HL-60/S4 treated with retinoic acid at 250 ng/mL for 4 days and 3 days (cell line): ENCODE results near the gene RPTOR.

Experiments used
- in situ Hi-C: fragments of 300-500 bp; cut with MboI; formaldehyde crosslinking; loops from 2 replicates; pipeline ENCODE4 v1.7.0; 2022; ENCODE audit warnings: low sequenced_read_pairs

The RPTOR gene

GRCh38 chr17:80639658-80640057 is 95.0 kb downstream of the RPTOR start:
- in situ Hi-C loops: no loop called here

- in situ Hi-C loops: no loop called here
Measured at GRCh38 chr17:80640366-80641084, 95.9 kb downstream of the RPTOR start.

- in situ Hi-C loops: no loop called here
Measured at GRCh38 chr17:80643326-80644099, 98.9 kb downstream of the RPTOR start.

DNA sequence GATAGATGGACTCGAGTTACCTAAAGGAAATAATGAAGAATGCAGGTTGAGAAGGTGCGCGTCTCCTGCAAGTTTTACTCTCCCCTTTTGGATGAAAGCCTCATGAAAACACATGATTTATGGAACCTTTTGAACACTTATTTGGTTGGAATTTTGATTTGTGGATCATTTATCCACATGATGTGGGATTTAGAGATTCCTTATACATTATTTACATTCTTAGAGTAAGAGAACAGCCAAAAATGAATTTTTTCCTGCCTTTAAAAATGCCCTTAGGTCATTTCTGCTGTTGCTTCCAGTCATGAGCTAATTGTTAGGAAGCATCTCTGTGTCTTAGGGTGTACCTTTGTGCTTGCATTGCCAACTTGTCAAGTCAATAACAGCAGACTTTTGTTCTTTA is 99.9 kb downstream of the RPTOR start:
- in situ Hi-C loops: no loop called here

DNA sequence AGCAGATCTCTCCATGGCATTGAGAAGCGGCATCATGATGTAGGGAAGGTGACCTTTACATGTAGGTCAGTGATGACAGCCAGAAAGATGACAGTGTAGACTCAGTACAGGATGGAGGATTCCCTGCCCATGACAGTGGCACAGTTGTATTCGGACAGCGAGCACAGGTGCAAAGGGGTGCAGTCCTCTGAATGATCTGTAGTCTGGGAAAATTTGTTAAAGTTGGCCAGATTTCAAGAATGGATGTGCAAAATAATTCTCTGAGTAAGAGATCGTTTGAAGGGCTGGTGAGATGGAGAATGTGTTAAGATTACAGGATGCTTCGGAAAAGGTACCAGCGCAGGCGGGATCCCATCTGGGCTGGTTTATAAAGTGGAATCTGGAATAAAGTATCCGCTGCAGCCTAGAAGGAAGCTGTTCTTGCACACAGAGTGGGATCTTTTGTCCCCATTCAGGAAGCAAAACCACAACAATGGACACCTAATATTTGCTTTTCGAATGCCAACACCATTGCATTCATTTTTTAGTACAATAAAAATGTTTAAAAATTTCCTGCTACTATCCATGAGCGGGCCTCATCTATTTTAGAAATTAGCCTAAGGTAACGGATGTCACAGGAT is 101.2 kb downstream of the RPTOR start:
- in situ Hi-C loops: no loop called here

DNA sequence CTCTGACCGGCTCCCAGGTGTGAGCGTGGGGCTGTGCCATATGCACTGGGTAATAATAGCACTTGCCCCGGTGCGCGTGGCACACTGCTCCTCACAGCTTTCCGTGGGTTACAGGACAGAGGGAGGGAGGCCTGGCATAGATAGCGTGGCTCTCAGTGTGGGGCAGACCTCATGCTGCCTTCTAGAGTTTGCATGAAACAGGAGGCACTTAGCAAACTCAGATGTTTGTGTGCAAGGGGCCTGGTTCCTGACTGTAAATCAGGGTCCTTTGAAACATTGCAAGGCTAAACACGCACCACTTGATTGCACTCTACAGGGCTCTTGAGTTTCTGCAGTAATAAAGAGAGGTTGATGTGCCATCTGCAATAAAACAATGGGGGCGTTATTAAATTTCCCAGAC is 101.7 kb downstream of the RPTOR start:
- in situ Hi-C loops: no loop called here

GRCh38 chr17:80647746-80648145 is 103.1 kb downstream of the RPTOR start:
- in situ Hi-C loops: no loop called here

- in situ Hi-C loops: no loop called here
Measured at GRCh38 chr17:80649200-80649644, 104.6 kb downstream of the RPTOR start.

- in situ Hi-C loops: no loop called here
Measured at GRCh38 chr17:80649672-80650330, 105.2 kb downstream of the RPTOR start.

DNA sequence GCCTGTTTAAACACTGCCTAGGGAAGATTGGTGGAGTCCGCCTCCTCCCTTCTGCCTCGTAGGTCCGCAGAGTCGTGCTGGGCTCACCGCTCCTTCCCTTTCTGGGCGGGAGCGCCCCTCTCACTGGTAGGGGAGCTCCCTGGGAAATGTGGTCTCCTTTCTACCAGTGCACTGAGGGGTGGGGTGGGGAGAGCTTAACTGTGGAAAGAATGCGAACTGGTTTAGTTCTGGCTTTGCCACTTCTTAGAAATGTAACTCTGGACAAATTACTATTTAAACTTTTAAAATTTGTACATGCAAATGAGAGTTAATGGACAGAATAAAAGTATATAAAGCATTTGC is 105.7 kb downstream of the RPTOR start:
- in situ Hi-C loops: no loop called here

DNA sequence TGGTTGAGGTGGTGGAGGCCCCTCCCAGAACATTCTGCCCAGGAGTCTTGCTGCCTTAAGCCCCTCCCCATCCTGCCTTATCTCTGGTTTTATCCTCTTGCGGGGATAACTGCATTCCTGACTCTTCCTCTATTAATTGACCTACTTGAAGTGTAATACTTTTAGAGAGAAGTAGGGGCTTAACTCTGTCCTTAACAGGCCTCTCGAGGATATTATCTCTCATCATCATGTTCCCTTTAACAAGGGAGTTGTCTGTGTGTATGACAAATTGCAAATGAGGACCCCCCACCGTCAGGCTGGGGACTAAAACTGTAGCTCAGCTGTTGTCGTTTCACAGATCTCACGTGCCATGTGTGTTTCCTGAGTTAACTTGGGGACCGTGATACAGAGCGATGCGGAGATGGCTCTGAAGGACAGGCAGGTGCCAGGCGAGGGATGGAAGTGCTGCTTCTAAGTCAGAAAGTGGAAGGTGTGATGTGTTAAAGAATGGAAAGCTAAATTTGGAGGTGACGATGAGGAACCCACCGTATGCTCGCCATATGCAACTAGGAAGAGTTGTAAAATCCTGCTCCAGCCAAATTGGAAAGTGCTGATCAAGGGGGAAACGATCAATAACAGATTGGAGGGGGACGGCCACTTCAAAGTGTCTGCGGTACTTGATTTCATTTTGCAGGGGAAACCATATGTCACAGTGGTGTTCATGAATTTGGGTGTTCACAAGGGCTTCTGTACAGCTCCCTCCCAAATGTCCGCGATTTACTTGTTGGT is 106.3 kb downstream of the RPTOR start:
- in situ Hi-C loops: no loop called here

GRCh38 chr17:80652756-80653330 is 108.2 kb downstream of the RPTOR start:
- in situ Hi-C loops: no loop called here

GRCh38 chr17:80653856-80654255 is 109.2 kb downstream of the RPTOR start:
- in situ Hi-C loops: no loop called here

GRCh38 chr17:80655608-80656007 is 111.0 kb downstream of the RPTOR start:
- in situ Hi-C loops: no loop called here

DNA sequence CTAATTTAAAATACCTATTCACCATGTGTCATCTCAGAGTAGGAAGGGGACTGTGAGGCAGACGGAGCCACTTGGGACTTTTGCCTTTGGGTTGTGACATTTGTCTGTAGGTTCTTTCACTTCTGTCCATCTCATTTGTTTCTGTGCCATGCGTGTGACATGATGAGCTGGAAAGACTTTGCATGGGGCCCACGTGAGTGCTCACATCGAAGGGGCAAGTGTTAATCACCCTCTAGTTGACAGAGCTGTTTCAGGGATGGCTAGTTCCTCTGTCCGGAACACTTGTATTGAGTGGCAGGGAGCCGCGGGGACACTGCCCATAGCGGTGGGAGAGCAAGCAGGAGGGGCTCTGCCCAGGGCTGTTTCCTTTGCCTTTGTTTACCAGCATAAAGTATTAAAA is 112.0 kb downstream of the RPTOR start:
- in situ Hi-C loops: no loop called here

DNA sequence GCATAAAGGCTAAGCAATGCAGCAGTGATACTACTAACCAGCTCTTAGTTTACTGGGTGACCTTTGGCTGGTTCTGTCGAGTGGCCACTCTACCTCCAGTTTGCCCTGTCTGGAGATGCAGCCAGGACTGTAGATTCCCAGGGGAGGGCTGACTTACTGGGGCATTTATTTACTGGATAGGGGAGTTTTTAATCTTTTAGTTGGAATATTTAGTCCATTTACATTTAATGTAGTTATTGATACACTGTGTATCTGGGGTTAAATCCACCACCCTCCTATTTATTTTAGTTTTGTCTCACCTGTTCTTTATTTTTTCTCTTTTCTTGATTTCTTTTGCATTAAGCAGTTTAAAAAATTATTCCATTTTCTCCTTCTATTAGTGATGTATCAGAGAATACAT is 112.9 kb downstream of the RPTOR start:
- in situ Hi-C loops: no loop called here

DNA sequence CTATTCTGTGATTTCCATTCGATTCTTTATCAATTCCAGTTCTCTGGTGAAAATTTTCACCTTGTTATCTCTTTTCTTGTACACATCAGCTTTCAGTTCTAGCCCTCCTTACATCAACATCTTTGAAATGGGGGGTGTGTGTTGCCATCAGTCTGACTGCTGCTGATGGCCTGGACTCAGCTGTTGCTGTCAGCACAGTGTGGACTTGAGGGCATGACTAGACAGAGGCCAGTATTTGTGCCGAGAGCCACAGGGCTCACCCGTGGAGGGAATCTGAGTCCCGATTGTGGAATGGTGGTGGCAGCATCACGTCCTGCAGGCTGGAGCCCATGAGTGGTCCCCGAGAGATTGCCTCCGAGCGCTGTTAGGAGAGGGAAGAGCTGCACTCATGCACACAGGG is 114.2 kb downstream of the RPTOR start:
- in situ Hi-C loops: no loop called here

DNA sequence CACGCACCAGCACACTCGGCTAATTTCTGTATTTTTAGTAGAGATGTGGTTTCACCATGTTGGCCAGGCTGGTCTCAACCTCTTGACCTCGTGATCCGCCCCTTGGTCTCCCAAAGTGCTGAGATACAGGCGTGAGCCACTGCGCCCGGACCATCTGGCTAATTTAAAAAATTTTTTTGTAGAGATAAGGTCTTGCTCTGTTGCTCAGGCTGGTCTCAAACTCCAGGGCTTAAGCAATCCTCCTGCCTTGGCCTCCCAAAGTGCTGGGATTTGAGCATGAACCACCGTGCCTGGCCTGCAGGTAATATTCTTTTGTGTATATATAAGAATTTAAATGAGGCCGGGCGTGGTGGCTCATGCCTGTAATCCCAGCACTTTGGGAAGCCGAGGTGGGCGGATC is 115.0 kb downstream of the RPTOR start:
- in situ Hi-C loops: no loop called here

DNA sequence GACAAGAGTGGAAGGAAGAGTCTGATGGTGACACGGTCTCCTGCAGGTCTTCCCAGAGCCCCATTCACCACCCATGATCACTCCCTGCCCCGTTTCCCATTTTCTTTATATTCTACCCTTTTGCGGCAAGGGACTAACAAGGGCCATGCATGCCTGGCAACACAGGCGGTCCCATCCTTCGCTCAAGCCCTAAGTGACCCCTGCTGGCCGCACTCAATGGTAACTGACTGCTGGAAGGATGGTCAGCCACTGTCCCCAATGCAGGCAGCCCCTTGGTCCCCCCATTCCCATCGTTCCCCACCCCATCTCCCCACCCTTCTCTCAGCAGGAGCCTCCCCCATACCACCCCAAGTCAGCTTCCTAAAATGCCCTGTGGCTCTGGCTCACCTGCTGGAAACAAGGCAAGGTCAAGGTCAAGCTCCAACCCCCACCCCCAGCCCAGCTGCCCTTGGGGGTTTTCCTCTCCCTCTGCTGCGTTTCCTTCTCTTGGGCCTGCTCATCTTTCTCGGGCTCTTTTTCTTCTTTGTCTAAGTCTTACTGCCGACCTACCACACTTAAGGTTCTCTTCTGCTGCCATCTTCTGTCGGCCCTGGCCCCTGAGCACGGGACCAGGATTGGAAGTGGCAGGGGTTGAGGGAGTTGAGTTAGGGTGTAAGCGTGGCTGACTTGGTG is 116.0 kb downstream of the RPTOR start:
- in situ Hi-C loops: no loop called here

- in situ Hi-C loops: no loop called here
Measured at GRCh38 chr17:80662557-80662956, 117.9 kb downstream of the RPTOR start.
